ENCODE results near the gene FAM131C.
"Not testable (repeated sequence)": the region's sequence is repeated elsewhere in the genome, so short reads cannot be mapped to it uniquely, and the experiment has no call there.

The FAM131C gene

DNA sequence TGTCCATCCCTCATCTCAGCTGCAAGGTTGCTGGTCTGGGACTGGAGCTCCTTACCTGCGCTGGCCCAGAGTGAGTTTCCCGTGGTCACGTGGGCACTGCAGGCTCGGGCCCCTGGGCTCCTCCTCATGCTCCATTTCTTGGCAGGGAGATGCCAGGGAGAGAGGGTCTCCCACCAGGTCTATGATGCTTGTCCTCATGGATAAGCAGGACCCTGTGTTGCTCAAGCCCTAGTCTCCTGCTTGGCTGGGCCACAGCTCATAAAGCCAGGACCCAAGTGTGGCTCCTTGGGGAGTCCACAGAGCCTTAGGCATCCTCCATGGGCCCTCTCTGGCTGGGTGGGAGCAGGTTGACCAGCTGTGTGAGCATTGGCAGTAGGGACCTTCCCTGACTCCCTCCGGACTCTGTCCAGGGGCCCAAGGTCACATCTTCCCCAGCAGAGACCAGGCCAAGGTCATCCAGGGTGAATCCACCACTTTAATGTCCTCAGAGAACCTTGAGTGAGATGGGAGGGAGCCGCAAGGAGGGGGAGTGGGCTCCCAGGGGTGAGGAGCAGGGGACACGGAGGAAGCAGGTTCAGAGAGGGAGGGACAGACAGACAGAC is 16.0 kb downstream of the FAM131C start:
- not testable (repeated sequence) for DNase-seq

DNA sequence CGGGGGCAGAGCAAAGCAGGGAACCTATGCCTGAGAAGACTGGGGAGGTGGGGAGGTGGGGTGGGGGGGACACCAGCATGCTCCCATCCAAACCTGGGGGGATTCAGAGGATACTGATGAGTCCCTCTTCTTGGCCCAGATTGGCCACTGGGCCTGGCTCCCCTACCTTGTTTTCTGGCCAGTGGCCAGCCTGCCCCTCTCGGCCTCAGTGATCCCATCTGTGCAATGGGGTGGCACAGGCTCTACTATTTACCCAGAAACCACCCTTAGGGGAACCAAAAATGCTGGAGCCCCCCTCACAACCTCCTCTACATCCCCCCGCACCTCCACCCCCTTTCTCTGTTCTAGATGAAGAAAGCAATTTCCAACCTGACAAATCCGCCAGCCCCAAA is 16.9 kb downstream of the FAM131C start:
- not testable (repeated sequence) for DNase-seq

DNA sequence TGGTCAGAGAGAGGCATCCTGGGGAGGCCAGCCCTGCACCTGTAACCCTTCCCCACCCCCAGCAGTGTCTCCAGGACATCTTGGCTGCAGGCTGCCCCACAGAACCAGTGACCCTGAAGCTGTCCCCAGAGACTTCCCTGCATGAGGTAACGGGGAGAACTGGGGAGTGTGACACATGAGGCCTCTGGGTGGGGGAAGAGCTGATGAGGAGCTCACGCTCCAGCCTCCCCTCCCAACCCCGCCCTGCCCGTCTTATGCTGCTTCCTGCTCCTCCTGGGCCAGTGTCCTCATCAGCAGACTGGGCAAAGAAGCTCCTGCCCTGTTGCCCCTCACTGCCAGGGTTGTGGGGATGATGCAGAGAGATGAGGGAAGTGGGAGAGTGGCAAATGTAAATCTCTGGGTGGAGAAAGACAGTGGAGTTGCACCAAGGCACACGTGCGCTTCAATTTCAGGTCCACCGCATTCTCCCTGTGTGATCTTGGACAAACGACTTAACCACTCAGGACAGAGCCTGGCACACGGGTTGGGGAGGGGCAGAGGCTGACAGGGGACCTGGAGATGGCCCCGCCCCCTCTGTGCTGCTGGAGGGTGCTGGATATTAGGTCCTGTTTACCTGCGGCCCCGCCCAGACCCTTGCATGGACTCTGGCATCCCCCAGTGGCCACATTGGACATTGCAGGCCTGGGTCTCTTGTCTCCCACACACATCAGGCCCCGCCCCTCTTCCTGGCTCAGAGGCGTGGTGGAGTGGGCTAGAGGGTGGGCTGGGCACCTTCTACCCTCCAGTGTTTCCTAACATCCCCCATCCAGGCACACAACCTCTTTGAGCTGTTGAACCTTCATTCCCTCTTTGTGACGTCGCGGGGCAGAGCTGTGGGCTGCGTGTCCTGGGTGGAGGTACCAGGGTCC is 17.6 kb downstream of the FAM131C start:
- peak; percentile 68 to 69 for DNase-seq

DNA sequence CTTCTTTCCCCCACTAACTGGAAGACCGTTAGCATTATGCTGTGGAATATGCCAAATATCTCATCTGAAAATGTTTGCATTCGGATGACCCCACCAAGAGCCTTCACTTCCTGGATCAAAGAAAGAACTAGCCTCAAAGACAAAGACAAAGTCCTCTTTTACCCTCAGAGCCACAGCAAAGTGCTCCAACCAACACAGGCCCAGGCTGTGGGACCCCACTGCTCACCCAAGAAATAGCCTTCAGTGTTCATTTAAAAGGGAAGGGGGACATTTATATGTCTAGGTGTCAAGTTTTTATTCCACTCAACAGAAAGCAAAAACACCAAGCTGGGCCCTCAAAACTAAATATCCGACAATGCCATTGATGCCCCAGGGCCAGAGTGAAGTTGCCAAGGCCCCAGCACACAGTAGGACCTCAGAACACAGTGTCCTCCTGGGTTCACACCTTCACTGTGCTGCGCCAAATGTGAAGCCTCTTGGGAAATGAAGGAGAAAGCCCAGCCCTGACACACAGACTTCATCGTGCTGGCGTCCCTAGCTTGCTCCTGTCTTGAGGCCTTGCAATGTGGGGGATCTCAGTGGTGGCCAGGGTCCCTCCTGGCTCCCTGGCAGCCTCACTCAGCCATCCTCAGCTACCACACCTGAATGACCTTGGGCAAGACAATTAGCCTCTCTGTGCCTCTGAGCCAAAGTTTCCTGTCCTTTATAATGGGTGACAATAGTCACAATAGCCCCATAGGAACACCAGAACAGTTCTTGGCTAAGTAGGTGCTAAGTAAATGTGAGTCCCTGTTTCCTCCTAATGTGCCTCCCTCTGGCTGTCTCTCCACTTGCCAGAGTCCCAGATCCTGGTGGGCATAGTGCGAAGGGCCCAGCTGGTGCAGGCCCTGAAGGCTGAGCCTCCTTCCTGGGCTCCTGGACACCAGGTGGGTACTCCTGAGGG is 18.6 kb downstream of the FAM131C start:
- DNase-seq = no peak

DNA sequence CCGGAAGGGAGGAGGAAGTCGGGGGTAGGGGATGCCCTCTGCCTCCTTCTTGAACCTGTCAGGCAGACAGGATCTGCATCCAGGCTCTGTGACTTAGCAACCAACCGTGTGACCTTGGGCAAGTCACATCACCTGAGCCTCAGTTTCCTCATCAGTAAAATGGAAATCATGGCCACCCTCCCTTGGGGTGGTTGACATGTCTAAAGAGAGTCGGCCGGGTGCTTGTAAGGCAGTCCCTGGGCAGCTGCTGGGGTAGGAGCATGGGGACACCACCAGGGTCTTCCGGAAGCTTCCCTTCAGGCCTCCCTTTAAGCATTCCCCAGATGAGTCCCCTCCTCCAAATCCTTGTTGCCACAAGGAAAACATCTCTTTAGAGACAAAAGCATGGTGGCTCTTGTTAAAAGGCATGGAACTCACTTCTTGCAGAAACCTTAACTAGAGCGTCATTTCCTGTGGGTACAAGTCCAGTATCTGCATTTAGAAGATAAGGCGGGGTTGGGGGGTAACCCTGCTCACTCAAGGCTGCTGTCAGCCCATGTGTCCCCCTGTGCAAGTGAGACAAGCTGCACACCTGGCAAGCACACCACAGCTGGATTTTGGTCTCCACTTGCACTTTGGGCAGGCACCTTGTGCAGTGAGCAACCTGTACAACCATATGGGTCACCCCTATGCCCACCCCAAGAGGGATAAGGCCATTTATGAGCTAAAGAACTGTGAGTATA is 19.5 kb downstream of the FAM131C start:
- no peak for DNase-seq

DNA sequence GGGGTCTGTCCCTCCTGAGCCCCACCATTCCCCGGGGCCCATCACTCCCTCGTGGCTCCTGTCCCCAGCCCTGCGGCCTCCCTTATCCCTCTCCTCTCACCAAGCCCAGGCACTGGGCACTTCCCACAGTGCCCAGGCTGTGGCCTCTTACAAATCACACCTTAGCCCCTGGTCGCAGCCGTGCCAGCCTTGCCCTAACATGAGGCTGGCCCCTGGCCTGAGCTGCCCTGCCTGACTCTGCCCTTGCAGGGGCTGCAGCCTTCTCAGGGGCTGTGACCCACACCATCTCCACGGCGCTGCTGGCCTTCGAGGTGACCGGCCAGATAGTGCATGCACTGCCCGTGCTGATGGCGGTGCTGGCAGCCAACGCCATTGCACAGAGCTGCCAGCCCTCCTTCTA is 21.5 kb downstream of the FAM131C start:
- DNase-seq = not testable (repeated sequence)

DNA sequence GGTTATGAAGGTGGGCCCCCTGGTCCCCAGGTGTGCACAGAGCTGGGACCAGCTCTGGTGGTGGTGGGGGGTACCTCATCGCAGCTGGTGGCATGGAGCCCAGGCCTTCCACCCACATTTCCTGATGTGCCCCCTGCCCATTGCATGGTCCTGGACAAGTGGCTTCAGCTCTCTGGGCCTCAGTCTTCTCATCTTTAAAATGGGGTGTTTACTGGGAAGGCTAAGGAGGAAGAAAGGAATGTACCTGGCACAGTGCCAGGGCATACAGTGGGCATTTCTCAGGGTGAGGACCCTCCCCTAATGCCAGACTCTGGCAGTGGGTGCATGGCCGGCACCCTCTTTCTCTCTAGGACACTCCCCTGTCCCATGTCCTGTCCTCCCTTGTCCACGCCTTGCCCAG is 22.4 kb downstream of the FAM131C start:
- no peak for DNase-seq

DNA sequence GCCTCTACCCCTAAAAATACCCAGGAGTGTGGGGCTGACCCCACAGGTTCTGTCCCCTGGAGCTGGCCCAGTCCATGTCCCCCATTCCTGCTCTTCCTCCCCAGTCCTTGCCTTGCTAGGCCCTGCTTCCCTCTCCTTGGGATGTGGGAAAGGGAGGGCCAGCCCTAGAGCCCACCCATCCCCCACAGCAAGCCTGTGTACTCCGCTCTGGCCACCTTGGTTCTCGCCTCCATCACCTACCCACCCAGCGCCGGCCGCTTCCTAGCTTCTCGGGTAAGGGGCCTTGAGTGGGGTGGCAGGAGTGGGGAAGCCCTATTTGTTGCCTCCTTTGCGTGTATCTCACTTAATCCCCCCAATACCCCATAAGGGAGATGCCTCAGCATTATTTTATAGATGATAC is 23.1 kb downstream of the FAM131C start:
- DNase-seq = no peak

DNA sequence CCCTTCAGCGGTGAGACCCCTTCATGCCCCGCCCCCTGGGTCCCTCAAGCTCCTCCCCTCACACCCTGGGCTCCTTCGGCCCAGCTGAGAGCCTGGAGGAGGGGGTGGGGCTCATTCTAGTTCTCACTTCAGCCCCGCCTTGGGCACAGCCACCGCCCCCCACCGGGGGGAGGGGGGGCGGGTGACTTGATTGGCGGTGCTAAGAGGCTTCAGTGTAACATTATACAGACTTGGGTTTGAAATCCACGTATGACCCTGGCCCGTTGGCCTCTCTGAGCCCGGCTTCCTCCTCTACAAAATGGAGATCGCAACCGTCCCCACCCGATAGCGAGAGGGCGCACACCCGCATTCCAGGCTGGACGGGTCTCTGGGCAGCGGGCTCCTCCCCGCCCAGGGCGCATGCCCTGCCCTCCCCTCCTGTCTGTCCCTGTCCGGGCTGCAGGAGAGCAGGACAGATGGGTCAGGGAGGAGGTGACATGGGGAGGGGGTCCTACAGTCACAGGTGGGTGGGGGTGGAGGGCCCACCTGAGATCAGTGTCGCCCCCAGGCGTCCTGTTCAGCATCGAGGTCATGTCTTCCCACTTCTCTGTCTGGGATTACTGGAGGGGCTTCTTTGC is 24.8 kb downstream of the FAM131C start:
- peak in 1 of 2 experiments; percentile 16 for DNase-seq

DNA sequence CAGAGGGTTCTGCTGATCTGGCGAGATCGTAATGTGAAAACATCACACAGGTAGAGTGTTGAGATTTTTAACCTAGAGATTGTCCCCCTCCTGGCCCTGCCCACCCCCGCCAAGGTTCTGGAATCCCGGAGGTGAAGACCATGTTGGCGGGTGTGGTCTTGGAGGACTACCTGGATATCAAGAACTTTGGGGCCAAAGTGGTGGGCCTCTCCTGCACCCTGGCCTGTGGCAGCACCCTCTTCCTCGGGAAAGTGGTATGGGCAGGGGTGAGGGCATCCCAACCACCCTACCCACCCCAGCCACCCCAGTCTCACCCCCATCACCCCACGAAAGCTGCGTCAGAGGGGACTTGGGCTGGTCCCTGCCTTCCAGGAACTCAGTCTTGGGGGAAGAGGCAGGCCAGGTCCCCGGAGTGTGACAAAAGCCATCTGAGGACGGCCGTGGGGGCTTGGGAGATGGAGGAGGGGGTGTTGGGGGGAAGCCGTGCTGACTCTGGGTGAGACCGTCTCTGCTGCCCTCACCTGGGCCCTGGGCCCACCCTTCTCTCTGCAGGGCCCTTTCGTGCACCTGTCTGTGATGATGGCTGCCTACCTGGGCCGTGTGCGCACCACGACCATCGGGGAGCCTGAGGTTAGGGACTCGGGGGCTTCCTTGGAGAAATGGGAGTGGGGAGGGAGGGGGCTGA is 25.5 kb downstream of the FAM131C start:
- DNase-seq = no peak

DNA sequence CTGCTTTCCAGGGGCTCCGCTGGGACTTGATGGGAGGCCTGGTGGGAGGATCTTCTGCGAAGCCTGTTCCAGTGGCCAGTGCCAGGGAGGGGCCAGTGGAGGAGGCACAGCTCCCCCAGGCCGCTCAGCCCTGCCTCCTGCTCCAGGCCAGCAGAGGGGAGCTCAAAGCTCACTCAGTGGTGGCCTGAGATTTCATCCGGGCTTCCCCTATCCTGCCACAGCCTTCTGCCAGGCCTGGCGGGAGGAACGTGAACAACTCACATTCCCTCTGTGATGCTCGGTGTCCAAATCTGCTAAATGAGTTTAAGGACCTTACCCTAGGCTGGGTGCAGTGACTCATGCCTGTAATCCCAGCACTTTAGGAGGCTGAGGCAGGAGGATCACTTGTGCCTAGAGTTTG is 26.6 kb downstream of the FAM131C start:
- DNase-seq = no peak

DNA sequence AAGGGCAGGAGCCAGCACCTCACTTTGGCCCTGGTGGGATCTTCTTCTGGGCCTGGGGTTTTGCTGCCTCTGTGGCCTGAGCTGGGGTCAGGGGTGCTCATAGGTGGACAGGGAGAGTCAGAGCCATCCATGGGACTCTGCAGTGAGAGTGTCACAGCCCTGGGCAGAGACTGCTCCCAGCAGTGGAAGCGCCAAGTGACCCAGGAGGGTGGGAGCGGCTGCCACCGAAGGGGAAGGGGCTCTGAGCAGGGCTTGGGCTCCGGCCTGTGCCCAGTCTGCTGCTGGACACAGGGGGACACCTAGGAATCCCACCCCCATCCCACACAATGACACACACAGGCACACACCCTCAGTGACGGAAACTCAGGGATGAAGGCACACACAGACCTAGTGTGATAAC is 29.5 kb downstream of the FAM131C start:
- no peak for DNase-seq

DNA sequence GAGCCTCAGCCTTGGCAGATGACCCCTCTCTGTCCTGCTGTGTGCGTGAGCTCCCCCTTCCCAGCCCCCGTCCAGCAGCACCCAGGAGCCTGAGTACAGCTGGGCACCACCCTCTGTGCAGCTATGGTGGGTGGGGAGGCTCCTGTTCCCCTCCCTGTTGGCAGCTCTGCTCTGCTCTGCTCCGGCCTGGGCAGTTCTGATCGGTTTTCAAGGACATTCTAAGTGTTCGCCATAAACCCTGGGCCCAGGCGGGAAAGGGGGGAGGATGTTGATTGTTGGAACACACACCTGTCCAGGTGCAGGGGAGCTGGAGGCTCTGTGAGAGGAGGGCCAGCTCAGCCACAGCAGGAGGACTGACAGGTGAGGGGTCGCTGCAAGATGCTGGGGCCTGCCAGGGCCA is 29.9 kb downstream of the FAM131C start, which contains the start of gene CLCNKB:
CLCNKB (plus strand) TSS at position 262 of the 400 bp plus-strand sequence. CDS start 711 bp downstream, outside the sequence.
- no peak for DNase-seq

DNA sequence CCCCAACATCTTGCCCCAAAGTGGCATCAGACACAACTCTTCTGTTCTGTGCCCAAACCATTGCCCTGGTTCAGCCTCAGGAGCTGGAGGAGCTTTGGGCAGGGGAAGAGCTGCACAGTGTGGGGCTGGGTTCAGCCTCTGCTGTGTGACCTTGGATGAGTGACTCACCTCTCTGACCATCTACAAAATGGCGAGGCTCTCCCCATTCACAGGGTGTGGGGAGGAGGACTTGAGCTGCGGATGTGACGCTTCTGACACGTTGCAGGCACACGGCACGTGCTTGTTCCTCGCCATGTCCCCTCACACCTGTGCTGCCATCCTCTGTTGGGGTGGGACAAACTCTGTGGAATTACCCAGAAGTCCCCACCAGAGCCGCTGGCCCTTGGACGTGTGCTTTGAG is 30.8 kb downstream of the FAM131C start:
- not testable (repeated sequence) for DNase-seq

DNA sequence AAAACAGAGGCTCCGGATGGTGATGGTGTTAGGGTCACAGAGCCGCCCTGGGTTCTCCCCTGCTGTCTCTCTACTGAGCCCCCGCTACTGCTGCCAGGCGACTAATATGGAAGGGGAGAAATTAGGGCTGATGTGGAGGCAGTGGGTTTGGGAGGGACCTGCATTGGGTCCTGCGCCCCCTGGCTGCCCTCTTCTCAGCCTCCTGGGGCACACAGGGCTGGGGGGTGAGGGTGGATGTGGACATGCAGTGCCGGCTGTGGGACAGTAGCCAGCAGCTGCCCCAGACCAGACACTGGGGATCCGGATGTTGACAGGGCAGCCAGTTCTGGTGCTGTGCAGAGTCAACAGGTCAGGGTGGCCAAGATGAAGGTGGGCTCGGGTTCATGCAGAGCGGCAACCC is 31.4 kb downstream of the FAM131C start:
- no peak for DNase-seq

DNA sequence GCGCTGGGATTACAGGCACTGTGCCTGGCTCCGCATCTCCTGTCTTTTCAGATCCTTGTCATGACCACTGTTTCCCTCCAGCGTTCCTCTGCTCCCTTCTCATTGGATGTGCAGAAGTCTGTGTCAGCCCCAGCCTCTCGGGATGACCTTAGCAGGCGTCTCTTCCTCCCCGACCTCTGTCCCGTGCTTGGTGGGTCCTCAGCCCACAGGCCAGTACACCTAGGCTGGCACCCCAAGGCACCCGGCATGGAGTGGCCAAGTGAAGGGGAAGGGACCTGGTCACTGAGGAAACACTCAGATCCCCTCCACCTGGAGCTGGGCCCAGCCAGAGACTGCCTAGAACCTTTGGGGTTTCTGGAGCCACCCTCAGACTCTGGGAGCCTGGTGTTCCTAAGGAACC is 32.3 kb downstream of the FAM131C start:
- DNase-seq = no peak

DNA sequence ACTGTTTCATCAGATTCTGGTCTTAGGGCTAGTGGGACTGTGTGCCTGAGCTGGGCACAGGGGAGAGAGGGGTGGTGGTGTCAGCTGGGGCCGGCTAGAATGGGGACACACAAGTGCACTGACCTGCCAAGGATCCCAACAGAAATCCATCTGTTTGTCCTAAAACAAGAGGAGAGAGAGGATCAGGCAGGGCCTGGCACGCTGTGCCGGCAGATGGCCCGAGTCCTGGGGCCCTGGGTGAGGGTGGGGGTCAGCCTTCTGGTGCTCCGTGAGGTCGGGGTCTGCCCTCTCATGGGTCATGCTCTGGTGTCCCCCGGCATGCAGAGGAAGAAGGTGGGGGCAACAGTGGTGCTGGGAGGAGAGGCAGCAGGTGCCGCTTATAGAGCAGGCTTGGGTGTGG is 33.6 kb downstream of the FAM131C start:
- not testable (repeated sequence) for DNase-seq

DNA sequence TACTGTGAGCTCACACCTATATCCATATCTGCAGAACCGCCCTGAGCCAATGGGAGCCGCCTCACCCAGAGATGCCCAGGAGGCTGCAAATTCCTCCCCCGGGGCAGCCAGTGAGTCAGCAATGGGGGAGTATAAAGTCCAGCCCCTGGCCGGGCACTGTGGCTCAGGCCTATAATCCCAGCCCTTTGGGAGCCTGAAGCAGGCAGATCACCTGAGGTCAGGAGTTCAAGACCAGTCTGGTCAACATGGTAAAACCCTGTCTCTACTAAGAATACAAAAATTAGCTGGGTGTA is 34.9 kb downstream of the FAM131C start:
- DNase-seq = no peak

DNA sequence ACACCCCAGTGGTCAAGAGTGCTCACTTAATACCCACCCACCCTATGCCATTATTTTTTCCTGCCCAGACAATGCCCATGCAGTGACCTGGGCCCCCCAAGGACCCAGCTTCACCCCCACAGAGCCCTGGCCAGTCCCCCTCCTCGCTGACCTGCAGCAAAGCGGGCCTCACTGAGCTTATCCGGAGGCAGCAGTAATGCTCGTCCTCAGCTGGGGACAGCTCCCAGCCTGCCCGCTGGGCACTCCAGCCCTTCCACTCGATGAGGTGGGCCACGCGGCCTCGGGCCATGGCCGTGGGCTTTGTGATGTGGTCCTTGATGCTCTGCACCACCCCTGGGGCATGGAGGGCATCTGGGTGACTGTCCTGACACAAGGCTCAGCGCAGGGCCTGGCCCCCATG is 37.0 kb downstream of the FAM131C start:
- not testable (repeated sequence) for DNase-seq

DNA sequence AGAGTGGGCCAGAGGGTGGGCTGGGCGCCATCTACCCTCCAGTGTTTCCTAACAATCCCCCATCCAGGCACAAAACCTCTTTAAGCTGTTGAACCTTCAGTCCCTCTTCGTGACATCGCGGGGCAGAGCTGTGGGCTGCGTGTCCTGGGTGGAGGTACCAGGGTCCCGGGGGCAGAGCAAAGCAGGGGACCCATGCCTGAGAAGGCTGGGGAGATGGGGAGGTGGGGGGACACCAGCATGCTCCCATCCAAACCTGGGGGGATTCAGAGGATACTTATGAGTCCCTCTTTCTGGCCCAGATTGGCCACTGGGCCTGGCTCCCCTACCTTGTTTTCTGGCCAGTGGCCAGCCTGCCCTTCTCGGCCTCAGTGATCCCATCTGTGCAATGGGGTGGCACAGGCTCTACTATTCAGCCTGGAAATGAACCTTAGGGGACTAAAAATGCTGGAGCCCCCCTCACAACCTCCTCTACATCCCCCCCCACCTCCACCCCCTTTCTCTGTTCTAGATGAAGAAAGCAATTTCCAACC is 40.3 kb downstream of the FAM131C start:
- not testable (repeated sequence) for DNase-seq

DNA sequence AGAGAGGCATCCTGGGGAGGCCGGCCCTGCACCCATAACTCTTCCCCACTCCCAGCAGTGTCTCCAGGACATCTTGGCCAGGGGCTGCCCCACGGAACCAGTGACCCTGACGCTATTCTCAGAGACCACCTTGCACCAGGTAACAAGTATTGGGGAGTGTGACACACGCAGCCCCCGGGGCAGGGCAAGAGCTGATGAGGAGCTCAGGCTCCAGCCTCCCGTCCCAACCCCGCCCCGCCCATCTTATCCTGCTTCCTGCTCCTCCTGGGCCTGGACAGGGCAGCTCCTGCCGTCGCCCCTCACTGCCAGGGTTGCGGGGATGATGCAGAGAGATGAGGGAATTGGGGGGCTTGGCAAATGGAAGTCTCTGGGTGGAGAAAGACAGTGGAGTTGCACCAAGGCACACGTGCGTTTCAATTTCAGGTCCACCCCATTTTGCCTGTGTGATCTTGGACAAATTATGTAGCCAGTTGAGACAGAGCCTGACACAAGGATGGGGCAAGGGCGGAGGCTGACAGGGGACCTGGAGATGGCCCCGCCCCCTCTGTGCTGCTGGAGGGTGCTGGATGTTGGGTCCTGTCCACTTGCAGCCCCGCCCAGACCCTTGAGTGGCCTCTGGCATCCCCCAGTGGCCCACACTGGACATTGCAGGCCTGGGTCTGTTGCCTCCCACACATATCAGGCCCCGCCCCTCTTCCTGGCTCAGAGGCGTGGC is 40.9 kb downstream of the FAM131C start:
- DNase-seq = peak; percentile 20 to 31

Data from activated CD4-positive, alpha-beta T cell treated with anti-CD3 and anti-CD28 coated beads, Interleukin-2, amount 50 U/mL, for 4 hours (primary cell).